ENCODE results near the gene EPAS1. TPM values are rescaled to one million over a fixed set of nuclear protein-coding genes. Genes with fewer than 3 reads are reported as not detected.

The EPAS1 gene
- total and polyA plus RNA-seq, 2 of the 8 experiments (the other 6 are each of a cell fraction or from before 2014, with no cell fraction given) = 2.0 to 4.9 TPM

DNA sequence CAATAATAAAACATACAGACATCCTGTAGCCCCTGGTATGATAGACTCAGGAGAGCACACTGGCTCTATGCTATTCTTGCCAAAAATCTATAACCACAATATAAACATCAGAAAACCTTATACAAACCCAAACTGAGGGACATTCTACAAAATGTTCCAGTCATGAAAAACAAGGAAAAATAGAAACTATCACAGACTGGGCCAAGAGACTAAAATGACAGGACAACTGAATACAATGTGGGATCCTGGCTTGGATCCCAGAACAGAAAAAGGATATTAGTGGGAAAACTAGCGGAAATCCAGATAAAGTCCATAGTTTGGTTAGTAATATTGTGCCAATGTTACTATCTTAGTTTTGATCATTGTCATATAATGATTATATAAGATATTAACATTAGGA lies 29.6 kb upstream of the EPAS1 start (continued):
- TF ChIP-seq, protein P1, sequence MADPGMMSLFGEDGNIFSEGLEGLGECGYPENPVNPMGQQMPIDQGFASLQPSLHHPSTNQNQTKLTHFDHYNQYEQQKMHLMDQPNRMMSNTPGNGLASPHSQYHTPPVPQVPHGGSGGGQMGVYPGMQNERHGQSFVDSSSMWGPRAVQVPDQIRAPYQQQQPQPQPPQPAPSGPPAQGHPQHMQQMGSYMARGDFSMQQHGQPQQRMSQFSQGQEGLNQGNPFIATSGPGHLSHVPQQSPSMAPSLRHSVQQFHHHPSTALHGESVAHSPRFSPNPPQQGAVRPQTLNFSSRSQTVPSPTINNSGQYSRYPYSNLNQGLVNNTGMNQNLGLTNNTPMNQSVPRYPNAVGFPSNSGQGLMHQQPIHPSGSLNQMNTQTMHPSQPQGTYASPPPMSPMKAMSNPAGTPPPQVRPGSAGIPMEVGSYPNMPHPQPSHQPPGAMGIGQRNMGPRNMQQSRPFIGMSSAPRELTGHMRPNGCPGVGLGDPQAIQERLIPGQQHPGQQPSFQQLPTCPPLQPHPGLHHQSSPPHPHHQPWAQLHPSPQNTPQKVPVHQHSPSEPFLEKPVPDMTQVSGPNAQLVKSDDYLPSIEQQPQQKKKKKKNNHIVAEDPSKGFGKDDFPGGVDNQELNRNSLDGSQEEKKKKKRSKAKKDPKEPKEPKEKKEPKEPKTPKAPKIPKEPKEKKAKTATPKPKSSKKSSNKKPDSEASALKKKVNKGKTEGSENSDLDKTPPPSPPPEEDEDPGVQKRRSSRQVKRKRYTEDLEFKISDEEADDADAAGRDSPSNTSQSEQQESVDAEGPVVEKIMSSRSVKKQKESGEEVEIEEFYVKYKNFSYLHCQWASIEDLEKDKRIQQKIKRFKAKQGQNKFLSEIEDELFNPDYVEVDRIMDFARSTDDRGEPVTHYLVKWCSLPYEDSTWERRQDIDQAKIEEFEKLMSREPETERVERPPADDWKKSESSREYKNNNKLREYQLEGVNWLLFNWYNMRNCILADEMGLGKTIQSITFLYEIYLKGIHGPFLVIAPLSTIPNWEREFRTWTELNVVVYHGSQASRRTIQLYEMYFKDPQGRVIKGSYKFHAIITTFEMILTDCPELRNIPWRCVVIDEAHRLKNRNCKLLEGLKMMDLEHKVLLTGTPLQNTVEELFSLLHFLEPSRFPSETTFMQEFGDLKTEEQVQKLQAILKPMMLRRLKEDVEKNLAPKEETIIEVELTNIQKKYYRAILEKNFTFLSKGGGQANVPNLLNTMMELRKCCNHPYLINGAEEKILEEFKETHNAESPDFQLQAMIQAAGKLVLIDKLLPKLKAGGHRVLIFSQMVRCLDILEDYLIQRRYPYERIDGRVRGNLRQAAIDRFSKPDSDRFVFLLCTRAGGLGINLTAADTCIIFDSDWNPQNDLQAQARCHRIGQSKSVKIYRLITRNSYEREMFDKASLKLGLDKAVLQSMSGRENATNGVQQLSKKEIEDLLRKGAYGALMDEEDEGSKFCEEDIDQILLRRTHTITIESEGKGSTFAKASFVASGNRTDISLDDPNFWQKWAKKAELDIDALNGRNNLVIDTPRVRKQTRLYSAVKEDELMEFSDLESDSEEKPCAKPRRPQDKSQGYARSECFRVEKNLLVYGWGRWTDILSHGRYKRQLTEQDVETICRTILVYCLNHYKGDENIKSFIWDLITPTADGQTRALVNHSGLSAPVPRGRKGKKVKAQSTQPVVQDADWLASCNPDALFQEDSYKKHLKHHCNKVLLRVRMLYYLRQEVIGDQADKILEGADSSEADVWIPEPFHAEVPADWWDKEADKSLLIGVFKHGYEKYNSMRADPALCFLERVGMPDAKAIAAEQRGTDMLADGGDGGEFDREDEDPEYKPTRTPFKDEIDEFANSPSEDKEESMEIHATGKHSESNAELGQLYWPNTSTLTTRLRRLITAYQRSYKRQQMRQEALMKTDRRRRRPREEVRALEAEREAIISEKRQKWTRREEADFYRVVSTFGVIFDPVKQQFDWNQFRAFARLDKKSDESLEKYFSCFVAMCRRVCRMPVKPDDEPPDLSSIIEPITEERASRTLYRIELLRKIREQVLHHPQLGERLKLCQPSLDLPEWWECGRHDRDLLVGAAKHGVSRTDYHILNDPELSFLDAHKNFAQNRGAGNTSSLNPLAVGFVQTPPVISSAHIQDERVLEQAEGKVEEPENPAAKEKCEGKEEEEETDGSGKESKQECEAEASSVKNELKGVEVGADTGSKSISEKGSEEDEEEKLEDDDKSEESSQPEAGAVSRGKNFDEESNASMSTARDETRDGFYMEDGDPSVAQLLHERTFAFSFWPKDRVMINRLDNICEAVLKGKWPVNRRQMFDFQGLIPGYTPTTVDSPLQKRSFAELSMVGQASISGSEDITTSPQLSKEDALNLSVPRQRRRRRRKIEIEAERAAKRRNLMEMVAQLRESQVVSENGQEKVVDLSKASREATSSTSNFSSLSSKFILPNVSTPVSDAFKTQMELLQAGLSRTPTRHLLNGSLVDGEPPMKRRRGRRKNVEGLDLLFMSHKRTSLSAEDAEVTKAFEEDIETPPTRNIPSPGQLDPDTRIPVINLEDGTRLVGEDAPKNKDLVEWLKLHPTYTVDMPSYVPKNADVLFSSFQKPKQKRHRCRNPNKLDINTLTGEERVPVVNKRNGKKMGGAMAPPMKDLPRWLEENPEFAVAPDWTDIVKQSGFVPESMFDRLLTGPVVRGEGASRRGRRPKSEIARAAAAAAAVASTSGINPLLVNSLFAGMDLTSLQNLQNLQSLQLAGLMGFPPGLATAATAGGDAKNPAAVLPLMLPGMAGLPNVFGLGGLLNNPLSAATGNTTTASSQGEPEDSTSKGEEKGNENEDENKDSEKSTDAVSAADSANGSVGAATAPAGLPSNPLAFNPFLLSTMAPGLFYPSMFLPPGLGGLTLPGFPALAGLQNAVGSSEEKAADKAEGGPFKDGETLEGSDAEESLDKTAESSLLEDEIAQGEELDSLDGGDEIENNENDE (IDR thresholded peaks at IDR 0.05; ENCODE audit: insufficient replicate concordance, low read length) = no peak
- no peak for TF ChIP-seq TEAD4 (IDR thresholded peaks at IDR 0.05; ENCODE audit: low read depth, low read length)
- no peak for TF ChIP-seq HDAC2 (IDR thresholded peaks at IDR 0.05; ENCODE audit: borderline replicate concordance in 1 of 2, low read depth in 2 of 2, low read length in 2 of 2)
- no peak for TF ChIP-seq GTF2F1 (IDR thresholded peaks at IDR 0.05; ENCODE audit: borderline replicate concordance, low read depth, low read length)
- TF ChIP-seq NANOG (IDR thresholded peaks at IDR 0.05; ENCODE audit: insufficient read depth, low read depth, low read length, poor library complexity, severe bottlenecking) = no peak
- TF ChIP-seq TBP (IDR thresholded peaks at IDR 0.05; ENCODE audit: low read depth, low read length) = no peak
- no peak for TF ChIP-seq KDM1A (IDR thresholded peaks at IDR 0.05; ENCODE audit: borderline replicate concordance, low read length)
